HCT116 (cell line): ENCODE results near the gene MORN1.

Experiments used
- EZH2phosphoT487 ChIP-seq: fragments of 200-600 bp; IDR thresholded peaks from 2 replicates; pipeline ENCODE4 v1.6.1; 2018; ENCODE audit warnings: antibody characterized with exemption, borderline replicate concordance
- POLR2A ChIP-seq: IDR thresholded peaks from 2 replicates; pipeline ENCODE4 v1.7.0; 2011; ENCODE audit warnings: borderline replicate concordance; ENCODE audit not compliant: insufficient read depth, insufficient read length; ENCODE audit errors: extremely low read depth
- POLR2AphosphoS5 ChIP-seq: IDR thresholded peaks from 2 replicates; pipeline ENCODE4 v1.6.1; 2011; ENCODE audit warnings: mild to moderate bottlenecking, low read depth, low read length, moderate library complexity
- SP1 ChIP-seq: IDR thresholded peaks from 2 replicates; pipeline ENCODE4 v1.6.1; 2012; ENCODE audit warnings: low read depth
- TF ChIP-seq, protein P1 (sequence below), 3 experiments: fragments of 200-600 bp in 1 of 3; sonication (generic) in 1 of 3; IDR thresholded peaks in 2 of 3; conservative IDR thresholded peaks in 1 of 3; 2 replicates each; pipeline ENCODE4 v1.5.1; 2012 to 2017; ENCODE audit warnings: low read depth in 2 of 3, low read length in 2 of 3, antibody characterized with exemption in 1 of 3, borderline replicate concordance in 1 of 3, control low read depth in 1 of 3, mild to moderate bottlenecking in 1 of 3, mixed read lengths in 1 of 3, mixed run types in 1 of 3, moderate library complexity in 1 of 3; ENCODE audit not compliant: insufficient read depth in 1 of 3

DNA sequence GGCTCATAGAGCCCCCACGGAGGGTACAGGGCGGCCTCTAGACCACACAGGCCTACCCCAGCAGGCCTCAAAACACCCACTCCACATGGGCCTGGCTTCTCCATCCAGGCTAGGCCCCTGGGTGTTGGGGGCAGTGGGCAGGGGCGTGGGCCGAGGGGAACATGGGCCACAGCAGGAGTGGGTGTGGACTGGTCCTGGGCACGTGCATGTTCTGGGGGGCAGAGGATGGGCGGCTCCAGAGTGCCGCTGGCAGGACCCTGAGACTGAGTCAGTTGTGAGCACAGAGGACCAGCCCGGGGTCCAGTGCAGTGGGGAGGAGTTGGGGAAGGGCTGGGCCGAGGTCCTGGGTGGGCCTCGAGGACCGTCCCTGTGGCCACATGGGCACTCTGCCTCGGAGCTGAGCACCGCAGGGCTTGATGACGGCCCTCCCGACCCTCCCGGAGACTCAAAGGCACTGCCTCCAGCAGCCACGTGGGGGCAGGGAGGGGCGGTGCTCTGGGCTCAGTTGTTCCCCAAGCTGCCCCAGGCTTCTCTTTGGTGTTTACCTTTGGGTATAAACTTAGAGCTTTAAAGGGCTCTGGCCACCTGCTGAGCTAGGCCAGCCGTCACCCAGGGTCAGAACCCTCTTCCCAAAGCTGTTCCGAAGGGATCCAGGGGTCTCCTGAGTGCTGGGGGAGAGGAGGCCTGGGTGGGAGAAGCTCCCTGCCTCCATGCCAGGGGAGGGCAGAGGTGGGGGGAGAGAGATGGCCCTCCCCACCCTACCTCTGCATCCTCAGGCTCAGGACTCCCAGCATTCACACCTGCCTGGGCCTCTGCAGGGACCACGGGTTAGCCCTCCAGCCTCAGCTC is 79.9 kb downstream of the MORN1 start:
- TF ChIP-seq POLR2A (no peak), SP1 (no peak), POLR2AphosphoS5 (0 out of 2 replicates have a peak, but pooled peaks have one; percentile 22), EZH2phosphoT487 (no peak)
- TF ChIP-seq, protein P1, sequence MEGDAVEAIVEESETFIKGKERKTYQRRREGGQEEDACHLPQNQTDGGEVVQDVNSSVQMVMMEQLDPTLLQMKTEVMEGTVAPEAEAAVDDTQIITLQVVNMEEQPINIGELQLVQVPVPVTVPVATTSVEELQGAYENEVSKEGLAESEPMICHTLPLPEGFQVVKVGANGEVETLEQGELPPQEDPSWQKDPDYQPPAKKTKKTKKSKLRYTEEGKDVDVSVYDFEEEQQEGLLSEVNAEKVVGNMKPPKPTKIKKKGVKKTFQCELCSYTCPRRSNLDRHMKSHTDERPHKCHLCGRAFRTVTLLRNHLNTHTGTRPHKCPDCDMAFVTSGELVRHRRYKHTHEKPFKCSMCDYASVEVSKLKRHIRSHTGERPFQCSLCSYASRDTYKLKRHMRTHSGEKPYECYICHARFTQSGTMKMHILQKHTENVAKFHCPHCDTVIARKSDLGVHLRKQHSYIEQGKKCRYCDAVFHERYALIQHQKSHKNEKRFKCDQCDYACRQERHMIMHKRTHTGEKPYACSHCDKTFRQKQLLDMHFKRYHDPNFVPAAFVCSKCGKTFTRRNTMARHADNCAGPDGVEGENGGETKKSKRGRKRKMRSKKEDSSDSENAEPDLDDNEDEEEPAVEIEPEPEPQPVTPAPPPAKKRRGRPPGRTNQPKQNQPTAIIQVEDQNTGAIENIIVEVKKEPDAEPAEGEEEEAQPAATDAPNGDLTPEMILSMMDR (IDR thresholded peaks at IDR 0.05 in 2 of 3, conservative IDR thresholded peaks at IDR 0.05 in 1 of 3; ENCODE audit: borderline replicate concordance in 1 of 3, insufficient read depth in 1 of 3, low read depth in 2 of 3, low read length in 2 of 3) = peak in 2 of 3 experiments; percentile 32 to 50; a peak in 3 of 6 replicates
